GM12878 (cell line): ENCODE measurements around the gene CASK. TPM values are rescaled to one million over a fixed set of nuclear protein-coding genes. Genes with fewer than 3 reads are reported as not detected.

Experiments used
- BCLAF1 ChIP-seq: fragments of 450-650 bp; IDR thresholded peaks from 2 replicates; pipeline ENCODE4 v1.6.1; 2017; ENCODE audit warnings: antibody characterized with exemption, mild to moderate bottlenecking, moderate library complexity
- EP300 ChIP-seq, 2 experiments: fragments of 150-350 bp in 1 of 2; IDR thresholded peaks; 2 replicates each; pipeline ENCODE4 v1.6.1; 2011 to 2012; ENCODE audit warnings: low read depth in 2 of 2, low read length in 2 of 2, borderline replicate concordance in 1 of 2, improper control_type of control experiment in 1 of 2, inconsistent platforms in 1 of 2; ENCODE audit not compliant: control insufficient read depth in 1 of 2
- ETV6 ChIP-seq, 2 experiments: fragments of 450-650 bp in 1 of 2; IDR thresholded peaks in 1 of 2; conservative IDR thresholded peaks in 1 of 2; 2 replicates each; pipeline ENCODE4 v1.6.1; 2014; ENCODE audit warnings: antibody characterized with exemption in 1 of 2, borderline replicate concordance in 1 of 2, low read depth in 1 of 2, mild to moderate bottlenecking in 1 of 2, moderate library complexity in 1 of 2
- IRF4 ChIP-seq: IDR thresholded peaks from 2 replicates; pipeline ENCODE4 v1.6.1; 2011; ENCODE audit warnings: low read depth, low read length
- PRDM15 ChIP-seq: fragments of 450-650 bp; formaldehyde crosslinking; IDR thresholded peaks from 2 replicates; pipeline ENCODE4 v1.4.0; 2020; ENCODE audit warnings: mild to moderate bottlenecking, moderate library complexity
- ZNF24 ChIP-seq: fragments of 450-650 bp; IDR thresholded peaks from 2 replicates; pipeline ENCODE4 v1.6.1; 2017; ENCODE audit warnings: antibody characterized with exemption, mild to moderate bottlenecking
- ZNF274 ChIP-seq: IDR thresholded peaks from one replicate; pipeline ENCODE4 v1.8.0; 2011; ENCODE audit not compliant: insufficient read length, insufficient read depth
- polyA plus RNA-seq, 11 experiments: library from polyadenylated mRNA; depleted of rRNA in 4 of 11; unstranded in 6 of 11; stranded (reverse) in 5 of 11; fragments of >200 nt; fragmentation: Nextera tagmentation in 4 of 11; fragmentation: Illumina TruSeq in 1 of 11; extraction: Ambion mirVana in 4 of 11; extraction: Trizol in 1 of 11; gene quantifications; 1 replicate in 1 of 11; 2 replicates in 10 of 11; pipeline versions ENCODE4 v1.2.1 to v1.2.3, GENCODE V29; 2011 to 2016; ENCODE audit warnings: inconsistent platforms in 2 of 11, missing spikeins in 2 of 11, low read depth in 1 of 11
- total RNA-seq, 4 experiments: library from RNA; depleted of rRNA in 3 of 4; stranded (reverse); fragments of >200 nt in 3 of 4; fragmentation: Illumina TruSeq in 1 of 4; extraction: Trizol in 1 of 4; gene quantifications; 2 replicates each; pipeline versions ENCODE4 v1.2.1 to v1.2.3, GENCODE V29; 2013 to 2021
- TF ChIP-seq, protein P1 (sequence below): fragments of 450-650 bp; IDR thresholded peaks from 2 replicates; pipeline ENCODE4 v1.6.1; 2017; ENCODE audit warnings: mild to moderate bottlenecking, moderate library complexity

The CASK gene
- total and polyA plus RNA-seq, 10 of the 15 experiments (the other 5 are each of a cell fraction or from before 2014, with no cell fraction given), result 0.60 to 45.9 (median 4.8) TPM

GRCh38 chrX:41779030-41779564 is 144.3 kb downstream of the CASK start (continued):
- no peak for TF ChIP-seq PRDM15 (CRISPR knock-in tag)
- TF ChIP-seq ZNF24, result no peak
- TF ChIP-seq IRF4, result no peak
- no peak for TF ChIP-seq ETV6 (conservative IDR thresholded peaks at IDR 0.05 in 1 of 2, IDR thresholded peaks at IDR 0.05 in 1 of 2; ENCODE audit: borderline replicate concordance in 1 of 2, low read depth in 1 of 2)
- TF ChIP-seq EP300 (IDR thresholded peaks at IDR 0.05; ENCODE audit: borderline replicate concordance in 1 of 2, control insufficient read depth in 1 of 2, low read depth in 2 of 2, low read length in 2 of 2), result no peak
- TF ChIP-seq BCLAF1, result no peak
- no peak for TF ChIP-seq ZNF274
- TF ChIP-seq, protein P1, sequence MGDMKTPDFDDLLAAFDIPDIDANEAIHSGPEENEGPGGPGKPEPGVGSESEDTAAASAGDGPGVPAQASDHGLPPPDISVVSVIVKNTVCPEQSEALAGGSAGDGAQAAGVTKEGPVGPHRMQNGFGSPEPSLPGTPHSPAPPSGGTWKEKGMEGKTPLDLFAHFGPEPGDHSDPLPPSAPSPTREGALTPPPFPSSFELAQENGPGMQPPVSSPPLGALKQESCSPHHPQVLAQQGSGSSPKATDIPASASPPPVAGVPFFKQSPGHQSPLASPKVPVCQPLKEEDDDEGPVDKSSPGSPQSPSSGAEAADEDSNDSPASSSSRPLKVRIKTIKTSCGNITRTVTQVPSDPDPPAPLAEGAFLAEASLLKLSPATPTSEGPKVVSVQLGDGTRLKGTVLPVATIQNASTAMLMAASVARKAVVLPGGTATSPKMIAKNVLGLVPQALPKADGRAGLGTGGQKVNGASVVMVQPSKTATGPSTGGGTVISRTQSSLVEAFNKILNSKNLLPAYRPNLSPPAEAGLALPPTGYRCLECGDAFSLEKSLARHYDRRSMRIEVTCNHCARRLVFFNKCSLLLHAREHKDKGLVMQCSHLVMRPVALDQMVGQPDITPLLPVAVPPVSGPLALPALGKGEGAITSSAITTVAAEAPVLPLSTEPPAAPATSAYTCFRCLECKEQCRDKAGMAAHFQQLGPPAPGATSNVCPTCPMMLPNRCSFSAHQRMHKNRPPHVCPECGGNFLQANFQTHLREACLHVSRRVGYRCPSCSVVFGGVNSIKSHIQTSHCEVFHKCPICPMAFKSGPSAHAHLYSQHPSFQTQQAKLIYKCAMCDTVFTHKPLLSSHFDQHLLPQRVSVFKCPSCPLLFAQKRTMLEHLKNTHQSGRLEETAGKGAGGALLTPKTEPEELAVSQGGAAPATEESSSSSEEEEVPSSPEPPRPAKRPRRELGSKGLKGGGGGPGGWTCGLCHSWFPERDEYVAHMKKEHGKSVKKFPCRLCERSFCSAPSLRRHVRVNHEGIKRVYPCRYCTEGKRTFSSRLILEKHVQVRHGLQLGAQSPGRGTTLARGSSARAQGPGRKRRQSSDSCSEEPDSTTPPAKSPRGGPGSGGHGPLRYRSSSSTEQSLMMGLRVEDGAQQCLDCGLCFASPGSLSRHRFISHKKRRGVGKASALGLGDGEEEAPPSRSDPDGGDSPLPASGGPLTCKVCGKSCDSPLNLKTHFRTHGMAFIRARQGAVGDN, result no peak
